Measurements from ENCODE around the gene RCBTB1.
"Not testable (repeated sequence)": the region's sequence is repeated elsewhere in the genome, so short reads cannot be mapped to it uniquely, and the experiment has no call there.

RCBTB1 gene

GRCh38 chr13:49502954-49503353 is 82.4 kb downstream of the RCBTB1 start:
- DNase-seq = no peak

- no peak for DNase-seq
Measured at GRCh38 chr13:49499889-49500660, 85.3 kb downstream of the RCBTB1 start.

- DNase-seq = no peak
Measured at GRCh38 chr13:49498206-49498605, 87.2 kb downstream of the RCBTB1 start.

GRCh38 chr13:49497272-49497671 is 88.1 kb downstream of the RCBTB1 start:
- DNase-seq = no peak

- DNase-seq = not testable (repeated sequence)
Measured at GRCh38 chr13:49496837-49497236, 88.5 kb downstream of the RCBTB1 start.

- peak; percentile 6 for DNase-seq
Measured at GRCh38 chr13:49495783-49496762, 89.3 kb downstream of the RCBTB1 start, which contains the start of gene PHF11. PHF11 (plus strand) TSS chr13:49495953; CDS start chr13:49496002, 49 bp downstream.

- DNase-seq = no peak
Measured at GRCh38 chr13:49494645-49495044, 90.7 kb downstream of the RCBTB1 start.

GRCh38 chr13:49488563-49488962 is 96.8 kb downstream of the RCBTB1 start:
- DNase-seq = no peak
